ENCODE data around the gene SLC20A1.

DNA sequence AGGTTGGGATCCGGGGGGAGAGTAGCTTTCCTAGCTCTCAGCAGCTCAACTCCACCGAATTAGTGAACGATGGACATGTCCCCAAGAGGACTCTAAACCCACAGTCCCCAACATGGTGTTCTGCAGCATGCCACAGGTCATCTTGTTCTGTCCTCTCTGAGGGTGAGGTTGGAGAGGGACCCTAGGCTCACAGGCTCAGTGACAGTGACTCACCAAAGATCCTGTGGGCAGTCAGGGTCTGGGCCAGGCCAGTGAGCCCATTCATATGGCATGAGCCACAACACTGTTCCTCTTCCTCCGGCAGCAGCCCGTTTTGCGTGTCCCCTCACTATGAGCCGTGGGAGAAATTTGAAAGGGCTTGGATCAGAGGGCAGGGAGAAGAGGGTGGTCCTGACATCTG is 2.8 kb upstream of the SLC20A1 start:
- TF ChIP-seq, protein P1, sequence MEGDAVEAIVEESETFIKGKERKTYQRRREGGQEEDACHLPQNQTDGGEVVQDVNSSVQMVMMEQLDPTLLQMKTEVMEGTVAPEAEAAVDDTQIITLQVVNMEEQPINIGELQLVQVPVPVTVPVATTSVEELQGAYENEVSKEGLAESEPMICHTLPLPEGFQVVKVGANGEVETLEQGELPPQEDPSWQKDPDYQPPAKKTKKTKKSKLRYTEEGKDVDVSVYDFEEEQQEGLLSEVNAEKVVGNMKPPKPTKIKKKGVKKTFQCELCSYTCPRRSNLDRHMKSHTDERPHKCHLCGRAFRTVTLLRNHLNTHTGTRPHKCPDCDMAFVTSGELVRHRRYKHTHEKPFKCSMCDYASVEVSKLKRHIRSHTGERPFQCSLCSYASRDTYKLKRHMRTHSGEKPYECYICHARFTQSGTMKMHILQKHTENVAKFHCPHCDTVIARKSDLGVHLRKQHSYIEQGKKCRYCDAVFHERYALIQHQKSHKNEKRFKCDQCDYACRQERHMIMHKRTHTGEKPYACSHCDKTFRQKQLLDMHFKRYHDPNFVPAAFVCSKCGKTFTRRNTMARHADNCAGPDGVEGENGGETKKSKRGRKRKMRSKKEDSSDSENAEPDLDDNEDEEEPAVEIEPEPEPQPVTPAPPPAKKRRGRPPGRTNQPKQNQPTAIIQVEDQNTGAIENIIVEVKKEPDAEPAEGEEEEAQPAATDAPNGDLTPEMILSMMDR (IDR thresholded peaks at IDR 0.05; ENCODE audit: low read depth, low read length, poor library complexity, severe bottlenecking) = no peak
- no peak for TF ChIP-seq EZH2phosphoT487 (IDR thresholded peaks at IDR 0.05; ENCODE audit: borderline replicate concordance, low read length)
